Type B pancreatic cell (in vitro differentiated cells): Measurements from ENCODE around the gene ADRM1. TPM values are rescaled to one million over a fixed set of nuclear protein-coding genes. Genes with fewer than 3 reads are reported as not detected.

ENCODE experiments used
- DNase-seq: peaks from one replicate; pipeline ENCODE4 v3.0.0; 2021; ENCODE audit warnings: mixed read lengths; ENCODE audit not compliant: unreplicated experiment; ENCODE audit errors: extremely low spot score
- H3K27ac Mint-ChIP-seq: 2 replicates; pipeline ENCODE4 v1.8.0; 2021; ENCODE audit warnings: mild to moderate bottlenecking, mixed read lengths
- H3K27me3 Mint-ChIP-seq: 2 replicates; pipeline ENCODE4 v1.8.0; 2021; ENCODE audit warnings: mixed read lengths
- H3K36me3 Mint-ChIP-seq: 2 replicates; pipeline ENCODE4 v1.8.0; 2021; ENCODE audit warnings: mixed read lengths
- H3K4me1 Mint-ChIP-seq: one replicate; pipeline ENCODE4 v1.8.0; 2021; ENCODE audit warnings: mixed read lengths; ENCODE audit not compliant: unreplicated experiment
- H3K4me3 Mint-ChIP-seq: 2 replicates; pipeline ENCODE4 v1.8.0; 2021; ENCODE audit warnings: mild to moderate bottlenecking, mixed read lengths
- H3K9me3 Mint-ChIP-seq: 2 replicates; pipeline ENCODE4 v1.8.0; 2021; ENCODE audit warnings: mixed read lengths
- long read RNA-seq: library from polyadenylated mRNA; unstranded; transcript quantifications from one replicate; pipeline ENCODE4 v2.0.0, GENCODE V29; 2020
- total RNA-seq: library from RNA; stranded (reverse); gene quantifications from 2 replicates; pipeline ENCODE4 v1.2.1, GENCODE V29; 2021; ENCODE audit warnings: low replicate concordance
- TF ChIP-seq, protein P1 (sequence below): fragments of 200-600 bp; sonication (generic); conservative IDR thresholded peaks from 2 replicates; pipeline ENCODE4 v1.5.0; 2021; ENCODE audit warnings: antibody characterized with exemption, mild to moderate bottlenecking

Gene ADRM1
- total RNA-seq = 67.2 and 71.5 TPM in 2 replicates
- long read RNA-seq, transcript ADRM1-201 (10 exons, 1,478 nt) = major isoform, 40 of 55 reads
- long read RNA-seq, partial matches to known transcripts = 0 of 55 reads
- long read RNA-seq, other reads (novel, unspliced or antisense) = 12 of 55 reads

- Mint-ChIP-seq H3K9me3 (no peaks in the 10 kb centered on the region), H3K27ac (peak within 1 kb of the TSS; percentile 99), H3K27me3 (no peaks in the 10 kb centered on the region), H3K4me3 (peak within 1 kb of the TSS; percentile 96), H3K36me3 (peaks cover 3% of the 10 kb centered on the region), H3K4me1 (no peaks in the 10 kb centered on the region)
- TF ChIP-seq, protein P1, sequence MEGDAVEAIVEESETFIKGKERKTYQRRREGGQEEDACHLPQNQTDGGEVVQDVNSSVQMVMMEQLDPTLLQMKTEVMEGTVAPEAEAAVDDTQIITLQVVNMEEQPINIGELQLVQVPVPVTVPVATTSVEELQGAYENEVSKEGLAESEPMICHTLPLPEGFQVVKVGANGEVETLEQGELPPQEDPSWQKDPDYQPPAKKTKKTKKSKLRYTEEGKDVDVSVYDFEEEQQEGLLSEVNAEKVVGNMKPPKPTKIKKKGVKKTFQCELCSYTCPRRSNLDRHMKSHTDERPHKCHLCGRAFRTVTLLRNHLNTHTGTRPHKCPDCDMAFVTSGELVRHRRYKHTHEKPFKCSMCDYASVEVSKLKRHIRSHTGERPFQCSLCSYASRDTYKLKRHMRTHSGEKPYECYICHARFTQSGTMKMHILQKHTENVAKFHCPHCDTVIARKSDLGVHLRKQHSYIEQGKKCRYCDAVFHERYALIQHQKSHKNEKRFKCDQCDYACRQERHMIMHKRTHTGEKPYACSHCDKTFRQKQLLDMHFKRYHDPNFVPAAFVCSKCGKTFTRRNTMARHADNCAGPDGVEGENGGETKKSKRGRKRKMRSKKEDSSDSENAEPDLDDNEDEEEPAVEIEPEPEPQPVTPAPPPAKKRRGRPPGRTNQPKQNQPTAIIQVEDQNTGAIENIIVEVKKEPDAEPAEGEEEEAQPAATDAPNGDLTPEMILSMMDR = peak; percentile 89
- DNase-seq = peak; percentile 99
These were observed at the start of gene ADRM1 for GRCh38 chr20:62302341-62303061. TSS of gene ADRM1 (plus strand) at chr20:62302997. CDS start at chr20:62303569, 572 bp downstream.

- peaks cover 3% of the 10 kb centered on the region for H3K36me3 Mint-ChIP-seq
- no peak for DNase-seq
- H3K27ac Mint-ChIP-seq = no peak overlapping the region
- no peaks in the 10 kb centered on the region for H3K27me3 Mint-ChIP-seq
- TF ChIP-seq, protein P1 = no peak
- H3K4me1 Mint-ChIP-seq = peaks cover 5% of the 10 kb centered on the region
- H3K4me3 Mint-ChIP-seq = no peak overlapping the region
- H3K9me3 Mint-ChIP-seq = no peaks in the 10 kb centered on the region
These were observed 49.4 kb upstream of the ADRM1 start for GRCh38 chr20:62253398-62253797.

DNA sequence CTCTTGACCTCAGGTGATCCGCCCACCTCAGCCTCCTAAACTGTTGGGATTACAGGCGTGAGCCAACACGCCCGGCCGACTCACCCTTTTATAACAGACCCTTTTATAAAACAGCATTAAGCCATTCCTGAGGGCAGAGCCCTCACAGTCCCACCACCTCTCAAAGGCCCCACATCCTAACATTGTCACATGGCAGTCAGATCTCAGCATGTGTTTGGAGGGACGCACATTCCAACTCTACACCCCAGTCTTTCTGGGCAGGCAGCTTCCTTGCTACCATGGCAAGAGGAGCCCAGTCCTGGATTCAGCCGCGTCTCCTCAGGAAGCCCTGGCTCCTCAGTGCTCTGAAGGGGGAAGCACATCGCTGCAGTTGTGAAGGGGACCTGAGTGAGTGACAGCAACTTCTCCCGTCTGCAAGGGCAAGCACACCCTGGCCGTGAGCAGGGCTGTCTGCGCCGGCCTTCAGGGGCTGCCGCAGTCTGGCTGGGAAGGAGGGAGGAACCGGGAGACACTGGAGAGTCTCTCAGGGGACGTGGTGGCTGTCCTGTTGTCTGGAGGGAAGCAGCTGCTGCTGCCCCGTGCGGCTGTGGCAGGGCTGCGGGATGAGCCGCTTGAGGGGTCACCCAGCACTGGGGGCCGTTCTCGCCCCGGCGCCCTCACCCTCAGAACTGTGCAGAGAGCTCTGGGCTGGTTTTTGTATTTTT, 48.6 kb upstream of the ADRM1 start:
- no peak overlapping the region for H3K27ac Mint-ChIP-seq
- TF ChIP-seq, protein P1 = no peak
- peaks cover 5% of the 10 kb centered on the region for H3K4me1 Mint-ChIP-seq
- no peak for DNase-seq
- no peaks in the 10 kb centered on the region for H3K9me3 Mint-ChIP-seq
- H3K4me3 Mint-ChIP-seq = no peak overlapping the region
- no peaks in the 10 kb centered on the region for H3K27me3 Mint-ChIP-seq
- peaks cover 3% of the 10 kb centered on the region for H3K36me3 Mint-ChIP-seq

DNA sequence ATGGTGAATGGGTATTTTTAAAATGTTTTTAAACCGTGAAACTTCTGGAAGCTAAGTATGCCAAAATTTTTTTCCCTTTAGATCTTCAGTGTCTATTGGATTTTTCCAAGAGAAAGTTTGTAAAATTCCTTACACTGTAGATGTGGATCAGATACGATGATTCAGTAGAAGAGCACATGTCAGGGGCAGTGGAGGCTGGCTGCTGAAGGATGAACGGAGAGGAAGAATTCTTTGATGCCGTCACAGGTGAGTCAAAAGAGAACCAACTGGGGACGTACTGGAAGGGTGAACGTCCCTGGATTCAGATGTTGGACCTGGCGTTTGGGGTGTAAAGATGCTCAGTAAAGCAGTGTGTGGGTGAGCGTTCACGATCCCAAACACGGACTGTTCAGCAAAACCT, 46.8 kb upstream of the ADRM1 start:
- TF ChIP-seq, protein P1 = no peak
- Mint-ChIP-seq H3K9me3 (no peaks in the 10 kb centered on the region), H3K4me1 (no peaks in the 10 kb centered on the region), H3K36me3 (no peaks in the 10 kb centered on the region), H3K27ac (no peak overlapping the region), H3K27me3 (no peaks in the 10 kb centered on the region), H3K4me3 (no peak overlapping the region)
- no peak for DNase-seq

- no peak overlapping the region for H3K27ac Mint-ChIP-seq
- H3K9me3 Mint-ChIP-seq = no peaks in the 10 kb centered on the region
- no peaks in the 10 kb centered on the region for H3K4me1 Mint-ChIP-seq
- no peaks in the 10 kb centered on the region for H3K36me3 Mint-ChIP-seq
- H3K27me3 Mint-ChIP-seq = no peaks in the 10 kb centered on the region
- TF ChIP-seq, protein P1 = no peak
- DNase-seq = no peak
- H3K4me3 Mint-ChIP-seq = no peak overlapping the region
These were observed 44.1 kb upstream of the ADRM1 start for GRCh38 chr20:62258499-62259293.
